UCSD-AML1 (cell line): ENCODE measurements around the gene RABL2B.

ENCODE experiments used
- DNase-seq: peaks from one replicate; lab custom pipeline; 2025; ENCODE audit not compliant: unreplicated experiment; lab: John Stamatoyannopoulos, UW

The RABL2B gene

DNA sequence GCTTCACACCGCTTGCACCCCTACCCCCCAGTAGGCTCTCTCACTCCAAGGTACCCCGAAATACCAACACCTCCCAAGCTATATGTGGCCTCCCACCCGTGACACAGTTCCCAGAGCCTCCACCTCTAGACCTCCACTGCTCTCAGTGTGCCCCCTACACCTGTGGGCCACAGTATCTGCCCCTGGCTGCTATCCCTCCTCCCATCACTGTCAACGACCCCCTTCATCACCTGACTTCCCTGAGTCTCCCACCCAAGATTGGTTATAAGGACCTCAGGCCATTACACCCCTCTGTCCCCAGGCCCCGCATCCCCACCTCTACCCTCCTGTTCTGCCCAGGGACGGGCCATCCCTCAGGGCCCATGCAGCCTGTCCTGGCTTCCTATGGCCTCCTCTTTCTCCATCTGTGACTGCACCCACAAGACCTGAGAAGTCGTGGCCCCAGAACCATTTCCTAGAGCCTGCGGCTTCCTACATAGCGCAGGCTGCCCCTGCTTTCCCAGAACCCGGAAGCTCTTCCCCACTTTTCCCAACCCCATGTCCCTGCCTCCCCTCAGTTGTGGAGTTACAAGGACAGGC, 44.7 kb downstream of the RABL2B start:
- no peak for DNase-seq

DNA sequence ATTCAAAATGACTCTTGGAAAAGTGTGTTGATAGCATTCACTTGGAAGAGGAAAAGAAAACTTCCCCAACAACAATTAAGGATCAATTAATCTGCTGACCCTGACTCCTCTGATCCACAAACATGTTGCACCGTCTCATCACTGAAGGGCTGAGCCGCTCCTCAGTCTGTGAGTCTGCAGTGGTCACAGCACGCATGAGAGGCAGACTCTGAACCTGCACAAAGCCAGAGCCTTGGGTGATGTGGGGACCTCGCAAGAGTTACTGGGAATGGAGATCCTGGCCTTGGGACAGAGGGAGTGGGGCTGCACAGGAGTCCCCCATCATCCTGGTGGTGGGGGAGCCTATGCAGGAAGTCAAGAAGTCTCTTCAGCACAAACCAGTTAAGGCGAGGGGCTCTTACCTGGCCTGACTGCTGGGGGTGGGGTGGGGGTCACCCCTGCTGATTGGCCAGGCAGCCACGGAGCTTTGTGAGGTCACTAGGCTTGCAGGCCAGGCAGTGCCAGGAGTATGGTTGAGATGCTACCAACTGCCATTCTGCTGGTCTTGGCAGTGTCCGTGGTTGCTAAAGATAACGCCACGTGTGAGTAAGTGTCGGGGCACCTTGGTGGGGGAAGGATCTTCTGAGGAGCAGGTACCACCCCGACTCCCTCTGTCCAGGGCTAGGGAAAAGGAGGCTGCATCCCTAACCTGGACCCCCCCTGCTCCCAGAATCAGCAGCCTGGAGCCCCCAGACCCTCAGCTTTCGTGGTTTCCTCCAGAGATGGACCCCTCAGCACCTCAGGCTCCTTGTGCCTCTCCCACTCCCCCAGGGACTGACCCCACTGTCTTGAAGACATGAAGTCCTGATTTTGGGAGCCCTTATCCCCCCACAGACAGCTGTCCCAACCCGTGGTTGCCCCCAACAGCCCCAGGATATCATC, 45.4 kb downstream of the RABL2B start, which contains the start of gene ACR:
Gene ACR (plus strand): TSS at position 477 of the 921 bp plus-strand sequence. CDS start 32 bp downstream, at position 509.
- DNase-seq, result no peak

DNA sequence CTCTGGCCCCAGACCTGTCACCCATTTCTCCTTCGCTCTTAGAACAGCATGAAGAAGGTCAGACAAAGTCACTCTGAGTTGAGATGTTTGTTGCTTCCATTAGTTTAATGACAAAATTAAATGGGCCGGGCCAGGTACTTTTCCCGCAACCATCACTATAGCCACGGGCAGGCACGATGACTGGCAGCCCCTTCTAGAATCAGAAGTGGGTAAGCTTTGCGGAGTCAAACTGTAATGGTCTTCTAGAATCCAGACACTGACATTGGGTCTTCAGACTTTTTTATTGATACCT, 47.8 kb downstream of the RABL2B start:
- DNase-seq, result no peak

DNA sequence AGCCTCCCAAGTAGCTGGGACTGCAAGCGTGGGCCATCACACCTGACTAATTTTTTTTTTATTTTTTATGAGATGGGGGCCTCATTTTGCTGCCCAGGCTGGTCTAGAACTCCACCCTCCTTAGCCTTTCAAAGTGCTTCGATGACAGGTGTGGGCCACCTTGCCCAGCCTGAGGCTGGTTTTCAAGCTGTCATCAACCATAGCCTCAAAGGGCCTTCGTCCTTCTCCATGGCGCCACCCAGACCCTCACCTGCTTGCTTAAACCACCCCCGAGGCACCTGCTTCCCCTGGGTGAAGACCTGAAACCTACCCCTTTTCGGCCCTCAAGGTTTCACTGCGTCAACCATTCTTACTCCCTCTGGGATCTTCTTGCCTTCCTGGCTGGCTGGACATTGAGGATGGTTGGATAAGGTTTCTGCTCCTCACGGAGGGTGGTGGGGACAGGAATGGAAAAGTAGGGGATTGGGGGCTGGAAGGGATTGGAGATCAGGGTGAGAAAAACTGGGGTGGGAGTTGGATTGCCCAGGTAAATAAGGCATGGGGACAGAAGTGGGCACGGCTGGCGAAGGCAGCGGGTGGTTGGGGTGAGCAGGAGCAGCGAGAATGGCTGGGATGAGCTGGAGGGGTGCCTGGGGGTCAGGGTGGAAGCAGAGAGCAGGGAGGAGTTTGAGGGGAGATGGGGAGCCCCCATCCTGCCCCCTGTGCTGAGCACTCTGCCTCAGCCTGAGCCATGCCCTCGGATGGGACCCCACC, 48.3 kb downstream of the RABL2B start:
- DNase-seq, result no peak

DNA sequence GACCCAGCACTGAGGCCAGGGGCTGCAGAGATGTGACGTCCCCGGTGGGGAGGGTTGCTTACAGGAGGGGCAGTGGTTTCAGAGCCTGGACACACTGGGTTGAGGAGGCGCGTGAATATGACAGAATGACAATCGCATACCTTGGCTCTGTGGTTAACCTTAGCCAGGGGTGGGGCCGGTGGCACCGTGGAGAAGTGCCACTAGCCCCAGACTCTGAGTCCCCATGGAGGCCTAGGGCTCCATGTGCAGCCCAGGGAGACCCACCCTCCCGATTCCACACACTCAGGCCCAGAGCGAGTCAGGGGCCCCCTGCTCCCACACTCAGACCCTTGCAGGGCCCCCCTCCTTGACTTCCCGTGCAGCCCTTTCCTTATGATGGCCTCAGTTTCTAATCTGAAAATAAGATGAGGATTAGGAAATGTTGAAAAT, 49.1 kb downstream of the RABL2B start:
- DNase-seq, result no peak

DNA sequence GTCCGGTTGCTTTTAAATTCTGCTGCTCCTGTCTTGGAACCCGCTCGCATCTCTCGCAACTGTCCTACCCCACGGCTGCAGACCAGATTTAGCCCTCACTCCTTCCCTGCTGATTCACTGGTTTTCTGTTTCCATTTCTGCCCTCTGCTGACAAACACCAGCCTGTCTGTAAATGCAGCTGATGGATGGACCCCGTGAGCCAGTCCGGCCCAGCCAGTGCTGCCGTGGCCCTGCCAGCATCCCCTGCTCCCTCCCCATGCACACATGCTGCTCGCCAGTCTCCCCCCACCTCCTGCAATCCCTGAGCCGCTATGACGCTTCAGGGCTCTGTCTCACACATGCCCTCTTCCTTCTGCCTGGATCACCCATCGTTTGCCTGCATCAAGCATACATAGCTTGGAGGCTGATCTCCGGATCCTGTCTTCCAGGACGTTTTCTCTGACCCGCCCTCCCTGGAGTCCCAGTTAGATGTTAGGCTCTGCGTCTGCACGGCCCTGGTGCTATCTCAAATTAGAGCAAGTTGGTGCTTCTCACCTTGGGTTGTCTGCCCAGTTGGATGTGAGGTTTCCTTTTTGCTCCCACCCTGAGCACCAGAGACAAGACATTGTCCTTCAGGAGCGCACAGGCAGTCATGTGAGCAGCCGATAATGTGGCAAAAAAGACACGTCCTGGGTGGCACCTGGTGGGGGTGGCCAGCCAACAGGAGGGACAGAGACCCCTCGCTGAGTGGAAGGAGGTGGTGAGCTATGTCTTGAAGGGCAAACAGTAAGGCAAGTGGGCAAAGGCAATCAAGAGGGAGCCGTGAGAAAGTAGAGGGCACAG, 49.7 kb downstream of the RABL2B start:
- no peak for DNase-seq

DNA sequence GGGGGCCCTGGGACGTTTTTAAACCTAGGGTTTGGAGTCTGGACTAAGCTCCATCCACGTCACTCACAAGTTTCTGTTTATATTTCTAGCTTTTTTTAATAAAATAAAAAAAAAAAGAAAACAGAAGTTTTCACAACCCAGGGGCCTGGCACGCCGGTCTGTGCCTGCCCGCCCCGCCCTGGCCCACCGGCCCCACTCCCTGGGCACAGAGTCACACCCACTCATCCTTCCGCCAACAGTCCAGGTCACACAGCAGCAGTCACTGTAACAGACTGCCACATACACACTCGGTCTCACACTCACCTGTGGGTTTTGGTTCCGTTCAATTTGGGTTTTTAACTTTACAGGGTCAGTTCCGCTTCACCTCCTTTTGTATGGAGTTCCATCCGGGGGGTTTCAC, 50.8 kb downstream of the RABL2B start:
- DNase-seq, result no peak

DNA sequence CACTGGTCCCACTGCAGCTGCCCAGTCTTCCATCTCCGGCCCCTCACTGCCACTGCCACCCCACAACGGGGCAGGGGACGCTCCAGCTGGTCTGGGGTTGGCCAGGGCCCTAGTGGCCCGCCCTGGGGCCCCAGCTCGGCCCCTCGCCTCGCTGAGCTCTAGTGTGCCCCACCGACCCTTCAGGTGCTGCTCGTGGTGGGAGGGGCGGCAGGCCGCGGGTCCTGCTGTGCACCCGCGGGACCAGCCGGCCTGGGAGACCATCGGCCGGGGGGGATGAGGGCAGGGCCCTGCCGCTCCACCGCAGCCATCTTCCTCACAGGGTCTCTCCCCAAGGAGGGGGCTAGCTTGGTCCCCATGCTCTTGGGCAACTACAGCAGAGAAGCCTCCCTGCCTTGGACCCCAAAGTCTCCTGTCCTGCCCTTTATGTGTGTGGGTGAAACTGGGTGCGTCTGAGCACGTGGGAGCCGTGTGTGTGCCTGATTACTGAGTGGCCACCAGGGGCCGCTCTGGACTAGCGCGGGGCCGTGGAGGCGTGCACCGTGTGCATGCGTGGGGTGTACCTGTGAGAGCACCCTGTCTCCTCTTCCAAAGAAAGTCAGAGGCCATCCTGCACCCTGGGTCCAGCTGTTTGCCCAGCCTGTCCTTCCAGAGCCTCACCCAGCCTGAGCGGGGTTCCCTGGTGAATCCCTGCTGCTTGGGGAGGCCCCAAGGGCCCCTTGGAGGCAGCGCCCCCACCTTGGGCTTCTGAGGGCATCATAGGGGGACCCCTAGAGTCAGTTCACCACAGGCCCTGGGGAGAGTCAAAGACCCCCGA, 51.4 kb downstream of the RABL2B start:
- peak; percentile 48 for DNase-seq

DNA sequence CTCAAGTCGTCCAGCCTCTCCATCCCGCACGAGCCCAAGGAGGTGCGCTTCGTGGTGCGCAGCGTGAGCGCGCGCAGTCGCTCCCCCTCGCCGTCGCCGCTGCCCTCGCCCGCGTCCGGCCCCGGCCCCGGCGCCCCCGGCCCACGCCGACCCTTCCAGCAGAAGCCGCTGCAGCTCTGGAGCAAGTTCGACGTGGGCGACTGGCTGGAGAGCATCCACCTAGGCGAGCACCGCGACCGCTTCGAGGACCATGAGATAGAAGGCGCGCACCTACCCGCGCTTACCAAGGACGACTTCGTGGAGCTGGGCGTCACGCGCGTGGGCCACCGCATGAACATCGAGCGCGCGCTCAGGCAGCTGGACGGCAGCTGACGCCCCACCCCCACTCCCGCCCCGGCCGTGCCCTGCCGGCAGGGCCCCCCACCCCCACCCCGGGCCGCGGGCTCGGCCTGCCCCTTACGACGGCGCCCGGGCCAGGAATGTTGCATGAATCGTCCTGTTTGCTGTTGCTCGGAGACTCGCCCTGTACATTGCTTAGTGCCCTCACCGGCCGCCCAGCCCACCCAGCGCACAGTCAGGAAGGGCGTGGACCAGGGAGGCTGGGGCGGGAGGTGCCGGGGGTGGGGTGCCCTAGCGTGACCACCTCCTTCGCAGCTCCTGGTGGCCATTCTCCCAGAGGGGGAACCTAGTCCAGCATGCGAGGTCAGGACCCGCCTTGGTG, 52.3 kb downstream of the RABL2B start:
- no peak for DNase-seq

DNA sequence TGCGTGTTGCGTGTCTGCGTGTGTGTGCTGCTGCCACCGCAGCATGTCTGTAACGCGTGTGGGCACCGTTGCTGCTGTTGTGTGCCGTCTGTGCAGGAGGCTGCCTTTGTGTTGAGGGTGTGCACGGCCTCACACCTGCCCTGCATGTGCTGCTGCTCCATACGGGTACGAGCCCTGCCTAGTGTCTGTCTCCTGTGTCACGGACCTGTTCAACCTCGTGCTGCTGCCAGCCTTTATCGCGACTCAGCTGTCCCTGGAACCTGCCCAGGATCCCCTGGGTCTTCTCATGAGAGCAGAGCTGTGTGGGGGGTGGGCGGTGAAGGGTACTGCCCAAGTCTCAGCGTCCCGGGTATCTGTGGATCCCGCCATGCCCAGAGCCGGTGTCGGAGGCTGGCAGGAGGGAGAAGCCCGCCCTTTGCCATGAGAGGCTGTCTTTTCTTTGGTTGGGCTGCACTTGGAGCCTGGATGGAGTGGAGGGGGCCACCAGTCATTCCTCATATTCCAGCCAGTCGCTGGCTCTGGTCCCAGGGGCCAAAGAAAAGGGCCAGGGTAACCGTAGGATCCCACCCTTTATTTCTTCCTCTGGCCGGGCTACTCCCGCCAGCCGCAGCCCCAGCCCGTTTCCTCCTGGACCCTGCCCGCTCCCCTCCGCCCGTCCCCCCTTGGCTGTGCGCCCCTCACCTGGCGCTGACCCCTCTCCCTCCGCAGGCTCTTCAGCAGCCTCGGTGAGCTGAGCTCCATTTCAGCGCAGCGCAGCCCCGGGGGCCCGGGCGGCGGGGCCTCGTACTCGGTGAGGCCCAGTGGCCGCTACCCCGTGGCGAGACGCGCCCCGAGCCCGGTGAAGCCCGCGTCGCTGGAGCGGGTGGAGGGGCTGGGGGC, 53.2 kb downstream of the RABL2B start:
- DNase-seq, result no peak

DNA sequence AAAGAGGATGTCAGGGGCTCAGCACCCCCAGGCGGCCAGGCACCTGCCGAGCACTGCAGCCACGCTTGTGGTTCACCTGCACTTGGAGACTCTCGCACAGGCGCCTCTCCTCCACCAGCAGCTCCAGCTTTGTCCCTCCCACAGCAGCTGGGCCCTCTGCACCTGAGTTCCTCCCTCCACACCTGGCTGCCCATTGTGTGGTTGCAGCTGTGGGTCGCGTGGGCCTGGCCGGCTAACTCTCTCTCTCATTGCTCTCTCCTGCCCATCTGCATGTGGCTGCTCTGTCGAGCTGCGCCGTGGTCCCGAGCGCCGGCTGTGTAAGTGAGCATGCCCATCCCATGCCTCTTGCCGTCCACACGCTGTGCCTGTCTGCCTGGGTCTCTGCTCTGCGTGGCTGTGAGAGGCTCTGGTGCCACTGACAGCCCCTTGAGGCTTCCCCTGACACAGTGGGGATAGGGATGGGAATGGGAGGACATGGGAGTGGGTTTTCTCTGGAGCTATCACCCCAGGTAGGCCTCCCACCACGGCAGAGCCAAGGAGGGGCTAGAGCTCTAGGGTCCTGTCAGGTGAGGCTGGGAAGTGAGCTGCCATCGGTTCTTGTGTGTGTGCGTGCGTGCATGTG, 53.9 kb downstream of the RABL2B start:
- no peak for DNase-seq

DNA sequence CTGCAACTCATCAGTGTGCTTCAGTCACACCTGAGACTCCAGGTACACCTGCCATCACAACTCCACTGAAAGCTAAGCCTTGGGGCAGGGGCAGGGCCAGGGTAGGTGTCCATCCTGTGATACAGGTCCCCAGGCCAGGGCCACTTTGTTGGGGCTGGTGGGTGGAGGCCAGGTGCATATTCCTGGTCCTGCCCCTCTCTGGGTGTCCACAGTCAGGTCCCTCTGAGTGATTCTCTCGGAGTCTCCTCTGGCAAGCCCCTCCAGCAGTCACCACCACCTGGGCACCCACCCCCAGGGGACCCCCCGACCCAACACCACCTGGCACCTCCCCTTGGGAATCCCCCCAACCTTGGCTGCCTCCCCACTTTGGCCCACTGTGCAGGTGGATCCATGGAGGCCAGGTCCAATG, 54.9 kb downstream of the RABL2B start:
- no peak for DNase-seq

DNA sequence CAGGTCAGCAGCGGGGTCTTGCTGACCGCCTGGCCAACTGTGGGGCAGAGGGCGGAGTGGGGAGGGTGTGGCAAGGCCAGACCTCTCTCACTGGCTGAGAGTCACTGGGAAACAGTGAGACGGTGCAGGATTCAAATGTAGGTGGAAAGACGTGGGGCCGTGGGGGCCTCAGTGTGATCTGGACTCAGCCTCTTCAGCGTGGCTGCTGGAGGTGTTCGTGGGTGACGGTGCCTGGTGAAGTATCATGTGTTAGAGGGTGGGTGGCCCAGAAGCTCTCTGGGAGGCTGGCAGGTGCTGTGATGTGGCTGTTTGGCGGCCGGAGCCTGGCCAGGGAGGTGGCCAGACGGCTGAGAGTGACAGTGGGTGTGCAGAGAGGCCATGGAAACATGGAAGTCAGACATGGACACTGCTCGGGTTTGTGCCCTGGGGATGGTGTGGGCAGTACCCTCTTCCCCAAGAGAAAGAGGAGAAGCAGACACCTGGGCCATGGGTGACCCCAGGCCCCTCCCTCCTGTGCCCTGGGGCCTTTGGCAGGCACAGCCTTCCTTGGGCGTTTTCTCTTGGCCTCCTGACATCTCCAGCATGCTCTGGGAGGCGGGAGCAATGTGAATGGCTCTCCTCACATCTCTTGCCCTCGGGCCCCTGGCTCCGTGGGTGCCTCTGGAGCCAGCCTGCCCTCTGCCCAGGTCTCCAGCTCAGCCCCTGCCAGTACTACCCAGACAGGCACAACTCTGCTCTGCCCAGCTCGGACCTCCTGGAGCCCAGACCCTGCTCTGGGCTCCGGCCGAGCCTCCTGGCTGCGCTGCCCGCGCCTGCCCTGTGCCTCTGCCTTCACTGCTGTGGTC, 55.5 kb downstream of the RABL2B start:
- no peak for DNase-seq

DNA sequence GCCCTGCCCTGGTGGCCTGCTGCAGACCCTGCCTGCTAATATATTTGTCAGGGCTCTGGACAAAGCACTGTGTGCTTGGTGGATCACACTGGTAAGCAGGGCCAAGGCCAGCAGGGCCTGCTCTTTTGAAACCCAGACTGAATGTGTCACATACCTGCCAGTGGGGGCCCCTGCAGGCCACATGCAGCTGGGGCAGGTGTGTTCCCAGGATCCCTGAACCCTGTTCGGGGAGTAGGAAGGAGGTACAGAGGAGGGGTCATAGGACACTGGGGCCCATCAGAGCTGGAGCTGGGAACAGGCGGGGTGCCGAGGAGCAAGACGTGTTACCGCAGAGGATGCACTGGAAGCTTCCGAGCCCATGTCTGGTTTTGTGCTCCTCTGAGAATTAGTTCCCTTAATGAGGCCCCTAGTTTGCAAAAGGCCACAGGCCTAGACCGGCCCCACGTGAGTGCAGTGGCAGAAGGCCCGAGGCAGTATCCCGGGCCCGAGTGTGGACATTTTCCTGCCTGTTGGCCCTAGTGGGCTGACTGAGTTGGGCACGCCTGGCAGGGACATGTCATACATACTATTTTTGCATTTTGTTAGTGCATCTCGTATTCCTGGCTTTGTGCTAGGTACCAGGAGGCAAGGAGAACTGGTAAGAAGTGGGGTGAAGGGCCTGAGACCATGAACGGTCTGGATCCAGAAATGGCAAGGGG, 56.6 kb downstream of the RABL2B start:
- DNase-seq, result no peak

DNA sequence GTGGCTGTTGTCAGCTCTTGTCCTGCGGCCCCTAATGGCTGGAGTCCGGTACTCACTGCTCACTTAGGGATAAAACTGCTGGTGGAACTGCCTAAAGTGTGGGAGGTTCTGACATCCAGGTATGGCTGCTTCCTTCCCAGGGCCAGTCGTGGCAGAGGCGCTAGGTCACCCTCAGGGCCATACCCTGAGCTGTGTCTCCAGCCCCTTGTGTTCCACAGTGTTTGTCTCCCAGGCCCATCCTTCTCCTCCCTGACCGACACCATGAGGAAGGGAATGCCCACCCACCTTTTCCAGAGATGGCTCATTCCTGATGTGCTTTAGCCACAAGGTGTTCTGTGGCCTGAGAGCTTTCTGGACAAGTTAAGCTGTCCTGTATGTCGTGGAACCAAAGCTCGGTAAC, 57.8 kb downstream of the RABL2B start:
- no peak for DNase-seq

DNA sequence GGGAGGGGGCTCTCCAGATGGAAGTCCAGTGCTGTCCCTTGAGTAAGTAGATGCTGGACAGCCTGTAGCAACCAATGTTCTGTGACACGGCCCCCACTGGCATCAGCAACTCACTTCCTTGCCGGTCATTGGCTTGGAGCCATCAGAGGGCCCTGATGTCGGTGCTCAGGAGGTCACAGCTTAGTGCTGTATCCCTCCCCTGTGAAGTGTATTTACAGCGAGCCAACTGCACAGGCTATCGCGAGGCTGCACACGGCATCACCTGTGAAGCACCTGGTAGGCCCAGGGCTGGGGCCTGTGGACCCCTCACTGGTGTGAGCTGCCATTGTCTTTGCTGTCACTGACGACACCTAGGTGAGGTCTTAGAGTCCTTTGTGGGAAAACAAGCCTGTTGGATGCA, 58.8 kb downstream of the RABL2B start:
- DNase-seq, result no peak

DNA sequence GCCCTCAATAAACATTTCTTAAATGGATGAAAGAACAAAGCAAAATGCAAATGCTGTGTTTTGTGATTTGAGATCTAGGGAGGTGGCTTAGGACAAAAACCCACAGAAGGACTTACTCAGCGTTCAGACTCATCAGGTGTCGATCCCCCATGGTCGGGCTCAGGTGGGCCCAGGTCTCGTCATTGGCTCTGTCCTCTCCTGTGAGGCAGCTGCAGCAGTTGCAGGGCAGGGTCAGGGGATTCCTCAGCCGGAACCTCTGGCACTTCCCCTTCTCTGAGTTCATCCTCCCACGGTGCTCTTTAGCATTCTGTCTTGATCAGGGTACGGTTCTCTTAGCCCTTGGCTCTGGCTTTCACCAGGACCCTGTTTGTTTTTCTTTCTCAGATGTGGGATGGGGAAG, 59.4 kb downstream of the RABL2B start:
- DNase-seq, result no peak
